ENCODE results near the gene LRRC31. TPM values are rescaled to one million over a fixed set of nuclear protein-coding genes. Genes with fewer than 3 reads are reported as not detected.

LRRC31 gene
- total RNA-seq, 4 donors from 2014 or later: not detected

DNA sequence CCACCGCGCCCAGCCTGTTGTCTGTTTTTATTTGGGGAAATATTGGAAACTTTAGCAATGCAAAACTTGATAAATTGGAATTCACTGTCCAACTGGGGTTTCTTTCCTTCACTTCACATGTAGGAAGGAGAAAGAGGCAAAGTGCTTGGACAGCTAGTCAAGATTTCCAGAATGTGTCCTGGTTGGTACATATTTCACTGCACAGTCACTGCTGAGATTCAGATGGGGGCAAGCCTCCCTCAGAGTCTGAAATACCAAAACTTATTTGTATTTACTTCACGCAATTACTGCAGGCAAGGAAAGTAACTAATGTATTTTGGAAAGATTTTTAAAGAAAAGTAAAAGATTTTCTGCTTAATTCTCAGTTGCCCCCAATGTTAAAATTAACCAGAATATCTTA, 21.0 kb downstream of the LRRC31 start:
- Histone ChIP-seq H3K27me3 (peaks cover 0 to 12% (median 0%) of the 10 kb centered on the region in 4 donors), H3K4me3 (no peak overlapping the region), H3K36me3 (no peaks in the 10 kb centered on the region), H3K9me3 (no peaks in the 10 kb centered on the region), H3K4me1 (no peaks in the 10 kb centered on the region), H3K27ac (replicated peaks in 1 of 4) (no peak overlapping the region)
- WGBS: over 99% methylated on average over 3 of the region's 3 CpGs
- no peak for DNase-seq (ENCODE audit: extremely low spot score)
- TF ChIP-seq, protein P1, sequence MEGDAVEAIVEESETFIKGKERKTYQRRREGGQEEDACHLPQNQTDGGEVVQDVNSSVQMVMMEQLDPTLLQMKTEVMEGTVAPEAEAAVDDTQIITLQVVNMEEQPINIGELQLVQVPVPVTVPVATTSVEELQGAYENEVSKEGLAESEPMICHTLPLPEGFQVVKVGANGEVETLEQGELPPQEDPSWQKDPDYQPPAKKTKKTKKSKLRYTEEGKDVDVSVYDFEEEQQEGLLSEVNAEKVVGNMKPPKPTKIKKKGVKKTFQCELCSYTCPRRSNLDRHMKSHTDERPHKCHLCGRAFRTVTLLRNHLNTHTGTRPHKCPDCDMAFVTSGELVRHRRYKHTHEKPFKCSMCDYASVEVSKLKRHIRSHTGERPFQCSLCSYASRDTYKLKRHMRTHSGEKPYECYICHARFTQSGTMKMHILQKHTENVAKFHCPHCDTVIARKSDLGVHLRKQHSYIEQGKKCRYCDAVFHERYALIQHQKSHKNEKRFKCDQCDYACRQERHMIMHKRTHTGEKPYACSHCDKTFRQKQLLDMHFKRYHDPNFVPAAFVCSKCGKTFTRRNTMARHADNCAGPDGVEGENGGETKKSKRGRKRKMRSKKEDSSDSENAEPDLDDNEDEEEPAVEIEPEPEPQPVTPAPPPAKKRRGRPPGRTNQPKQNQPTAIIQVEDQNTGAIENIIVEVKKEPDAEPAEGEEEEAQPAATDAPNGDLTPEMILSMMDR (IDR thresholded peaks at IDR 0.05): no peak
- TF ChIP-seq POLR2A (IDR thresholded peaks at IDR 0.05; ENCODE audit: low read depth) (no peak), EP300 (IDR thresholded peaks at IDR 0.05) (no peak), POLR2AphosphoS5 (IDR thresholded peaks at IDR 0.05) (no peak)
- intact Hi-C loops (cut with DNase I): no loop called here

- 79% methylated on average over 4 of the region's 4 CpGs for WGBS
- TF ChIP-seq POLR2AphosphoS5 (IDR thresholded peaks at IDR 0.05) (no peak), EP300 (IDR thresholded peaks at IDR 0.05) (no peak), POLR2A (IDR thresholded peaks at IDR 0.05; ENCODE audit: low read depth) (no peak)
- TF ChIP-seq, protein P1 (IDR thresholded peaks at IDR 0.05): no peak
- Histone ChIP-seq H3K27me3 (peaks cover 0 to 4% (median 0%) of the 10 kb centered on the region in 4 donors), H3K4me3 (no peak overlapping the region), H3K36me3 (no peaks in the 10 kb centered on the region), H3K4me1 (no peaks in the 10 kb centered on the region), H3K27ac (replicated peaks in 1 of 4) (no peak overlapping the region), H3K9me3 (no peaks in the 10 kb centered on the region)
- no peak for DNase-seq (ENCODE audit: extremely low spot score)
- intact Hi-C loops (cut with DNase I): no loop called here
Measured at GRCh38 chr3:169847896-169848295, 21.8 kb downstream of the LRRC31 start.

- H3K36me3 ChIP-seq: no peaks in the 10 kb centered on the region
- DNase-seq (ENCODE audit: extremely low spot score): no peak
- no peak overlapping the region for H3K27ac ChIP-seq (replicated peaks in 1 of 4)
- H3K27me3 ChIP-seq: no peaks in the 10 kb centered on the region
- no peak for TF ChIP-seq POLR2AphosphoS5 (IDR thresholded peaks at IDR 0.05)
- TF ChIP-seq, protein P1 (IDR thresholded peaks at IDR 0.05): no peak
- no peak for TF ChIP-seq POLR2A (IDR thresholded peaks at IDR 0.05; ENCODE audit: low read depth)
- no peak for TF ChIP-seq EP300 (IDR thresholded peaks at IDR 0.05)
- no peaks in the 10 kb centered on the region for H3K4me1 ChIP-seq
- no peak overlapping the region for H3K4me3 ChIP-seq
- no peaks in the 10 kb centered on the region for H3K9me3 ChIP-seq
- 90% methylated on average over 11 of the region's 11 CpGs for WGBS
- intact Hi-C loops (cut with DNase I): no loop called here
Measured at GRCh38 chr3:169846458-169847193, 23.1 kb downstream of the LRRC31 start.

- intact Hi-C loops (cut with DNase I): no loop called here
- no peak for TF ChIP-seq POLR2AphosphoS5 (IDR thresholded peaks at IDR 0.05)
- TF ChIP-seq, protein P1 (IDR thresholded peaks at IDR 0.05): no peak
- no peak for TF ChIP-seq EP300 (IDR thresholded peaks at IDR 0.05)
- no peak for TF ChIP-seq POLR2A (IDR thresholded peaks at IDR 0.05; ENCODE audit: low read depth)
- 69% methylated on average over 3 of the region's 3 CpGs for WGBS
Measured at GRCh38 chr3:169842960-169843359, 26.8 kb downstream of the LRRC31 start.

More at GRCh38 chr3:169842960-169843359, 26.8 kb downstream of the LRRC31 start:
- H3K36me3 ChIP-seq: no peaks in the 10 kb centered on the region
- DNase-seq (ENCODE audit: extremely low spot score): no peak
- H3K9me3 ChIP-seq: no peaks in the 10 kb centered on the region
- no peak overlapping the region for H3K4me3 ChIP-seq
- no peak overlapping the region for H3K27ac ChIP-seq (replicated peaks in 1 of 4)
- no peaks in the 10 kb centered on the region for H3K27me3 ChIP-seq
- H3K4me1 ChIP-seq: no peaks in the 10 kb centered on the region

All from esophagus muscularis mucosa (tissue), 4 donors.